Lower leg skin (tissue), 3 donors: ENCODE measurements around the gene ATG7.

Experiments used
- CTCF ChIP-seq, 3 donors: fragments of 450-650 bp; IDR thresholded peaks; one replicate each; pipeline ENCODE4 v1.5.1; 2016; ENCODE audit warnings: antibody characterized with exemption in 3 of 3, mild to moderate bottlenecking in 3 of 3, moderate library complexity in 2 of 3
- POLR2A ChIP-seq, 2 donors: fragments of 450-650 bp; IDR thresholded peaks; one replicate each; pipeline ENCODE4 v1.6.1; 2016 to 2017; ENCODE audit warnings: antibody characterized with exemption in 2 of 2, mild to moderate bottlenecking in 1 of 2, moderate library complexity in 1 of 2

DNA sequence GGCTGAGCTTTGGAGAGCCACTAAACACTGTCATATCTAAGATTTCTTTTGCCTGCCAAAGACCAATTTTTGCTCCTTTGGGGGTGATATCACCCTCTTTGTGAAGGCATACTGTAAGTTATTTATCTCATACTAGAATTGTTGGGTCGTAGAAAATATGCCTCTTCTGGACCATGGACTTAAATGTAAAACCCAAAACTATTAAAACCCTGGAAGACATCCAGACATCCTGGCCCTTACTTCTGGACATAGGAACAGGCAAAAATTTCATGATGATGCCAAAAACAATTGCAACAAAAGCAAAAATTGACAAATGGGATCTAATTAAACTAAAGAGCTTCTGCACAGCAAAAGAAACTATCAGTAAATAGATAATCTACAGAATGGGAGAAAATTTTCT lies 172.2 kb downstream of the ATG7 start:
- TF ChIP-seq POLR2A (IDR thresholded peaks at IDR 0.05) (no peak), CTCF (IDR thresholded peaks at IDR 0.05) (no peak)
